GM19043 (cell line): Measurements from ENCODE around the gene ACVR1.

Experiments used
- ATAC-seq: cut with Tn5 transposase; IDR thresholded peaks from one replicate; pipeline ENCODE4 v1.9.1; 2021; ENCODE audit warnings: low read depth; ENCODE audit not compliant: unreplicated experiment

The ACVR1 gene

DNA sequence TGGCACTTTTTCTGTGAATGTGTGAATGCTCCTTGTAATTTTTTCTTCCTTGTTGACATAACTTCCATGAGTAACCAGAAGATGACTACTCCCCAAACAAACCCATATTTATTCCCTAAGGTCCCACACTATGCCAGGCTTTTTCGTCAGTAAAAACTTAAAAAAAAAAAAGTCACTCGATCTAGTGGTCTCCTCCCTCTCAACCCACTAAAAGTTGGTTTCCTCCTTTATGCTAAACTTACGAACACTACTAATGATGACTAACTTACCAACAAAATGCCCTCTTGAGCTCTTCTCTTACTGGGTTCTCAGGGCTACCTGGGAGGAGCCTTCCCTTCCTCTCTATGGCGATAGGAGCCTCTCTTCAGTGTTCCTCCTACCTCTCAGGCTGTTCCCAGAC is 18.2 kb downstream of the ACVR1 start:
- ATAC-seq = no peak

DNA sequence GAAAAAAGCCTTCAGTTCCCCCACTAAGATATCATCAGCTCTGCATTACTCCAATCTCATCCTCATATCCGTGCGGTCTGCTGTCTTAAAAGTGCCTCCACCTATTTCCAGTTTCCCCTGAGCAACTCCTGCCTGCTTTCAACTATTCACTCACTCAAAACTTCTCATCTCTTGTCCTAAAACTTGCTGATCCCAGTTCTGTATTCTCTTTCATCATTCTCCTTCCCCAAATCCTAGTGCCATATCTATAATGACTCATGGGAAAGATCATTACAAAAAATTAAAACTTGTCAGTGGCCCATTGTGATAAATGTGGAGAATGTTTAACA is 20.0 kb downstream of the ACVR1 start:
- no peak for ATAC-seq

DNA sequence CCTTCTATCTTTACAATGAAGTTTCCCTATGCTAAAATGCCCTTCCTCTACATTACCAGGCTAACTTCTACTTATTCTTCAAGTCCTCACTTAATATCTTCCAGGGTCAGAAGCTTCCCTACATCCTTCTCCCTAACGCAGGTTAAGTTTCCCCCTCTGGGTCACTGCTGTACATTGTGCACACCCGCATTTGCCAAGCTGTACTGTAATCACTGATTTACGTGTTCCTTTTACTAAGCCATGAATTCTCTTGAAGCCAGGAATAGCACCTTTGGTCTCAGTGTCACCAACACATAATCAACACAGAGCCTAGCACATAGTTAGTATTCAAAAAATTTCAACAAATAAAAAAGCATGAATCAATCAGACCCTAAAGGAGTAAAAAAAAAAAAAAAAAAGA is 22.3 kb downstream of the ACVR1 start:
- ATAC-seq = no peak

DNA sequence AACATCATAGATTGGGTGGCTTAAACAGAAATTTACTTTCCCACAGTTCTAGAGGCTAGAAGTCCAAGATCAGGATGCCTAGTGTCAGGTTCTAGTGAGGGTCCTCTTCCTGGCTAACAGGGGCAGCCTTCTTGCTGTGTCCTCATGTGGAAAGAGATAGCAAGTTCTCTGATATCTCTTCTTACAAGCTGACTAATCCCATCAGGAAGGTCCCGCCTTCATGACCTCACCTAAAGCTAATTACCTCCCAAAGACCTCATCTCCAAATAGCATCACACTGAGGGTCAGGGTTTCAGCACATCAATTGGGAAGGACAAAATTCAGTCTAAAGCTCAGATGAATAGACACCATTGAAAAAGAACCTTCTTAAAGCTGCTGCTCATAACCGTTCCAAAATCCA is 22.9 kb downstream of the ACVR1 start:
- ATAC-seq = no peak

DNA sequence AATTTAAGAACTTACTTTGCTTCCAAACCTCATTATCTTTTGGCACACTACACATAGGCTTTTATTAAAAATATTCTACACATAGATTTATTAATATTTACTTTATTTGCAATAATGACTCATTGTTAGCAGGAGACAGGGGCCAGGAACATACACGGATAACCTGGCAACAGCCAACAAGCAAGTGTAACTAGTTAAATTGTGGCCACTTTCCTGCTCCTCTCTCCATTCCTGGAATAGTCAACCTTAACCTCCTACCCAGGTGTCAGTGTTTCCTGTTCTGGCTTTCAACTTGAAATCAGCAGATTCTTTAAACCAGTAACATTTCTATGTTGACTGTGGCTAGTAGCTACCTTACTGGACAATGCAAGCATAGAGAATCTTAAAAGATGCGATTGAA is 26.5 kb downstream of the ACVR1 start:
- no peak for ATAC-seq

DNA sequence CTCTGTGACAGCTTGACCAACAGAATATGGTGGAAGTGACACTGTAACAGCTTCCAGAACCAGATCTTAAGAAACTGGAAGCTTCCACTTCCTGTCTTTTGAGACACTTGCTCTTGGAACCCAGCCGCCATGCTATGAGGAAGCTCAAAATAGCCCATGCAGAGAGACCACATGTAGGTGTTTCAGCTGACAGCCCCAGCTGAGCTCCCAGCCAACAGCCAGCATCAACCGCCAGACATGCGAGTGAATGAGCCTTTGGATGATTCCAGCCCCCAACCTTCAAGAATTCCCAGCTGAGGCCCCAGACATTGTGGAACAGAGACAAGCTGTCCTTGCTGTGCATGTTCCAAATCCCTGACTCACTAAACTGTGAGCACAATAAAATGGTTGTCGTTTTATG is 27.9 kb downstream of the ACVR1 start:
- no peak for ATAC-seq

DNA sequence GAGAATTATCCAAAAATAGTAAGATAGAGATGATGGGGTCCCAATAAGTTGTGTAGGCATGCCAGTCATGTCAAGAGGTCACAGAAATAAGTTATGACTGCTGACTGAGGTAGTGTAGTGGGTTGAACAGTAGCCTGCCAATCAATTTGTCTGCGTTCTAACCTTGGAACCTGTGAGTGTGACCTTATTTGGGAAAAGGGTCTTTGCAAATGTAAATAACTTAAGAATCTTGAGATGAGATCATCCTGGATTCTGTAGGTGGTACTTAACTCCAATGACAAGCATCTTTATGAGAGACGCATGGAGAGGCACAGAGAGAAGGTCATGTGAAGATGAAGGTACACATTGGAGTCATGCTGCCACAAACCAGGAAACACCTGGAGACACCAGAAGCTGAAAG is 31.0 kb downstream of the ACVR1 start:
- ATAC-seq = no peak

DNA sequence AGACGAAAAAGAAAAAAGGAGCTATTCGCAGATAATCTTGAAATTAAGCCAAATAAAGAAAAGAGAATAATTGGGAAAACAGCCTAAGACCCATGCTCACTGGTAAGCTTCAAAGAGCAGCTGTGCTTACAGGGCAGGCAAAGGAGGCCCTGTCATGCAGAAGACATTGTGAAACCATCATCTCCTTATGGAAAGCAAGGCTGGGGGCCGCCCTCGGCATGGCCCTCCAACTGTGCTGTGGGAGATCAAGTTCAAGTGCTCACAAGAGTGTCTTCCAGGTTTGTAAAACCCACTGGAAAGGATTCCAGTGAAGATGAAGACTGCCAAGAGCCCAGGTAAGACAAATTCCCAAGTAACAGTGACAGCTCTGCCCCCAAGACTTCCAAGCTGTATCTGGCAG is 32.2 kb downstream of the ACVR1 start:
- no peak for ATAC-seq

DNA sequence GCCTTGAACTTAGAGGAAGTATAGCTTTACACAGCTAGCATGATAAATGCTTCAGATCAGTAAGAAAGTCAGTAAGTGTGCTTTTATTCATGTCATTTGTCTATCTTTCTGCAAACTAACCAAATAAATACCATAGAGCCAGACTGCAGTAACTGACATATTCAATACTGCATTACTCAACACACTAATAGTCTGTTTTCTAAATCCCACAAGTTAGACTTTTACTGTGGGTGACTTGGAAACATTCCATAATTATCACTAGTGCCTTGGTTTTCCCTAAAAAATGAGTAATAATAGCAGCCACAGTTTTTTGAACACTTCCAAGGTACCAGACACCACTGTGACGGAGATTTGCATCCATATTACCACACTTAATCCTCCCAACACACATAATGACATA is 33.0 kb downstream of the ACVR1 start:
- no peak for ATAC-seq

DNA sequence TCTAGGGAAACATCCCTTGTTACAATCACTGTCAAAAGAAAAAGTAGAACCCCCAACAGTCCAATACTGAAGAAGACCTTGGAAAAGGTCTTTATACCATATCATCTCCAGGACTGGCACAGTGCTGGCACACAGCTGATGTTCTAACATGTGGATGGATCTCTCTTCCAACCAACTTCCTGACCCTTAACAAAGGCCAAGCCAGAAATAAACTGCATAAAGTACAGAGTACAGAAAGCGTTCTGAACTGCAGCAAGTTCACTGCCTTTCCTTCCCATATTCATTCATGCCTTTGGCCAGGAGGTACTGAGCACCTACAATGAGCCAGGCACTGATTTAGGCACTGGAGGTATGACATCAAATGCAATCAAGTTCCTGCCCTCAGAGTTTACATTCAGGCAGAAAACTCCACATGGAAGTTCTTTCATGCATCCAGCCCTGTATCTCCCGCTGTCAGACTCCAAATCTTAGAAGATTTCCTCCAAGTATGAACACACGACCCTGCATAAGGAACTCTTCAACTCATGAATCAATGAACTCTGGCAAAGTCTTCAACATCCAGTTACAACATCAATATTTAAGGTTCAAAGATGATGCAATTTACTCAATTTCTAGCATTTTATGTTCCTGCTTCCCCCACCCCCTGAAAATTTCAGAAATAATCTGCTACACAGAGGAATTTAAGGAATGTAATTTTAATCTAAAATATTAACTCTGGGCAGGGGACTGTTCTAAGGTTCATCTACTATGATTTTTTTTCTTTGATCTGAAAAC is 33.8 kb downstream of the ACVR1 start:
- ATAC-seq = no peak

DNA sequence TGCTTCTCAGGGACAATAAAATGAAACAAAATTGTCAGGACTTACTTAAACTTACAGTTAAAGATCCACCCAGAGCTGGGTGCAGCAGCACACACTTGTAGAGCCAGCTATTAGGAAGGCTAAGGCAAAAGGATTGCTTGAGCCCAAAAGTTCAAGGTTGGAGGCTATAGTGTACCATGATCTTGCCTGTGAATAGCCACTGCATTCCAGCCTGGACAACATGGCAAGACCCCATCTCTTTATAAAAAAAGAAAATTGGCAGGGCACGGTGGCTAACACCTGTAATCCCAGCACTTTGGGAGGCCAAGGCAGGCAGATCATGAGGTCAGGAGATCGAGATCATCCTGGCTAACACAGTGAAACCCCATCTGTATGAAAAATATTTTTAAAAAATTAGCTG is 34.6 kb downstream of the ACVR1 start:
- ATAC-seq = no peak

DNA sequence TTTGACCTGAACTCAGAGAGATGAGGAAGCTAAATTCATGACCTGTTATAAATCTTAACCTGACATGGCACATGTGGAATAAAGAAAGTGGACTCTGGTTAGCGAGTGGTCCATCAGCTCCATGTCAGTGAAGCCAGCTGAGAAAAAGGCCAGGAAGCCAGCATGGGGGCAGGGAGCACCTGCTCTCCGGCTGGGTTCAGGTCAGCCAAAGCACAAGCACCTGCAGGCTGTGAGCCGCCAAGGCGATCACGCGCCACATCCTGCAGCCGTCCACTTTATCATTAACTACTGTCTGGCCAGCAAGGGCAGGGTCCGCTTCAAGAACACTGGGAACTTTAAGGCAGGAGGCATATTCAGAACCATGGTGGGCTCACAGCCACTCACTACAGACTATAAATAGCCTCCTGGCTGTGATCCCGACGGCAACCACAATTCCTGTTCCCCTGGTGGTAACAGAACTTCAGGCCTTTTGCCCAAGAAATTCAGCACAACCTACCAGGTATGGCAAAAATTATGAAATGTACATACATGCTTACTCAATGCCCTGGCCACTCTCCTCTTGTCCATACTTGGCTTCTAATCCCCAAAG is 35.5 kb downstream of the ACVR1 start:
- ATAC-seq = no peak

DNA sequence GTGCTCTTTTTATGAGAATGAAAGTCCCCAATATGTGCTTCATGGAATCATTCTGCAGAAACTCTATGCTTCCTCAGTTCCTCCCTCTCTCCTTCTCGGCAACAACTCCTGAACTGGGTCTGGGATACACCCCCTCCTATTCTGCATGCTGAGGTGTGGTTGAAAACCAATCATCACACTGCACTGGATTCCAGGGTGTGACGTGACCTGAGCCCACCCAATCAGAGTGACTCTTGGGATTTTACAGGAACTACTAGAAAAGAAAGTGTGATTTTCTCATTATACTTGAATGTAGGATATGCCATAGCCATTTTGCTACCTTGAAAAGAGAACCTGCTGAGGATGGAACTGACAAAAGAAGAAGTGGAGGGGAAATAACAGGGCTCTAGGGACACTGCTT is 36.3 kb downstream of the ACVR1 start:
- no peak for ATAC-seq

DNA sequence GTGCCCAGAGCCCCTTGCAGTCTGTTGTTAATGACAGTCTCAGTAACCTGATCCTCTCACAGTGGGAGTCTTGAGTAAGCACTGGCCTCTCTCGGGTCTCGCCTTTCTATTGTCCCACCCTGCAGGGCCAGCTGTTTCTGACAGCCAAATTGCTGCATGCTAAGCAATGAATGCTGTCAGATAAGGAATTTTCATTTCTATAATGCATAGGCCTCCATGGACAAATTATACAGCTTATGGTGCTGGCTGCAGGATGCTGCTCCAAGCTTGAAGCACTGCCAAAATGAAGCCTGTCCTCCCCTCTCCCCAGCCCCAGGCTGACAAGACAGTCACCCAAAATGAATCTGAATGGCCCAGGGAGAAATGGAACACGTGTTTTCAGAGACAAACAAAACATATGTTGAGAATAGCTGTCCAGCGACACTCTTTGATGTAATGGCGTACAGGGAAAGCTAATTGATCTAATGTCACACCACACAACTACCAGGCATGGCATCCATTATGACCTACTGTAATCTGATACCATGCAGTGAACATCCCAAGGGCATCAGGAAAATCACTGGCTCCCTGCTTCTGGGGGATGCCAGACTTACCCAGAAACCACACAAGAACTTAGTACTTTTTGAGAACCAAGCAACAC is 36.8 kb downstream of the ACVR1 start:
- ATAC-seq = no peak

DNA sequence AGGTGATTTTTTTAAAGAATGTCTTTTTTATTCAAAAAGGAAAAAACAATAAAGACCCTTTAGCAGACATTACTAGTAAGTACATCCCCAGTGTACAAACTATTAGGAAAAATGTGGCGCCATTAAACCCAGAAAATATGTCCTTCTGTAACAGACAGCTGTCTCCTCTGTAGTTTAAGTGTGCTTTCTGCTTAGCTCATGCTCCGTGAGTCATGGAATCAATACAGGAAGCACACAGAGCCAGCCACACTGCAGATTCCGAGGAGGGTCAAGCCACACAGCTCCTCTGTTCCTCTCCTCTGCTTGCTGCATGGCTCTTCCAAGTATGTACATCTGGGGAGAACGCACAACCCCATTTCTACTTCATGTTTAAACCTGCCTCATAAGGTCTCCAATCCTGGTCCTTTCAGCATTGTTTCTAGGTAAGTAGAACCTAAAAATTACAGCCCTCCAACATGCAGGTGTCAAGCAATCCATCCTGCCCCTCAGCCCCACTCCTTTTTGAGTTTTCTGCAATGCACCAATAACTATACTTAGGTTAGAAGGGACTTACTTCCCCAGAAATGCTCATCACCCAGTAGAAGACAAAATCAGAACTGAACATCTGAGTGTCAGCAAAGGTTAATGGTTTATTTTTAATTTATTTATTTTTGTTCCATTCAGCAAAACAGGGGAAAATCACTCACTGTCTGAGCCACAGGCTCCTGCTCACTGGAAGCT is 37.5 kb downstream of the ACVR1 start:
- no peak for ATAC-seq

DNA sequence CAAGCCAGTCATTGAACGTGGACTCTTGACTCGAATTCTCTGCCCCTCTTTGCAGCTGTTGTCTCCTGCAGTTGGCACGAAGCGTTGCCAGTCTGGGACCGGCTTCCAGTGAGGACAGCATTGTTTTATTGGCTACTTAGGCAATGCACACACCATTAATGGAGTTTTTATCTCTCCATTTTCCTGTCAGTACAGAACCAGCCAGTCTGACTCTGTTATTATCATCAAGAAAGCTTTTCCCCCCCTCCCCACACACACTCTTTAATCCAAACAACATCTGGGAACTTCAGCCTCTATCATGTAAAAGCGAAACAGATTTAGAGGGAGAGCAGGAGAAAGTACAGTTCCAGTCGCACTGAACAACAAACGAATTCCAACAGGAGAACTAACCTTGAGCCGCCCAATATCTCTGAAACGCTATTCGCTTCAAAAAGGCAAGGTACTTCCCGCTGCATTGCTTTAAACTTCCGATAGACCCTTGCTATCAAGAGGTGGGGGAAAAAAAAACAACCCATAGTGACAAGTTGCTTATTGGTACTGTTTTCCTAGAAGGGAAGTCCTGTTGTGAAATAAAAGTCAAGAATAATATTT is 38.2 kb downstream of the ACVR1 start:
- ATAC-seq = no peak

DNA sequence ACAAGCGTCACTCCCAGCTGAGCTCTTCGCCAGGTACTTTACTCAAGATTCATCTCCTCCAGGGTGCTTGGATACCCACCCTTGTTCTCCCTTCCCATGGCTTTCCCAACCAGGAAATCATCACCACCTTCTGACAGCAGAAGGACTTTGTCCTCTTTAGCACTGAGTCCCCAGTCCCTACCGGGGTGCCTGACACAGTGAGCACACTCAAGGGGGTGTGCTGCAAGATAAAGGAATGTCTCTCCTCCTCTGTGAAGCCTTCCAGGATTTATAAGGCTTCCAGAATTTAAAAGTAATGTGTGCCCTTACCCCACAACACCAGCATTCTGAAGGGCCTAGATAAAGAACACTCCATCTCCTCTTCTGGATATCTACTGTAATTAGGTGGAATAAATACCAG is 39.6 kb downstream of the ACVR1 start:
- no peak for ATAC-seq

DNA sequence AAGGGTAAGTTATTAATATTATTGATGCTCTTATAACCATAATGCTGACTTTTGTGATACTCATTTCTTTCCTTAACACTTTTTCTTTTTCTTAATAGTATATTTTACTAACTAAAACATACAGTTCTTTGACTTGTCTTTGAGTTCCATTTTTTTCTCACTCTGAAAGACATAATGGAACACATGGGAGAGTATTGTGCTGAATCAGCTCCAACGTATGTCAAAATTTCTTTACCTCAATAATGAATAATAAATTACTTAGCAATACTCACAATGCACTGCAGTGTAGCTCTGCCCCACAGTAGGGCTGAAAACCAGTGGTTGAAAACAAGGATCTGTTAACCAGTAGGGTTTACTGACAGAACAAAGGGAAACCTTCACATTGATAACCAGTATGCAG is 40.7 kb downstream of the ACVR1 start:
- no peak for ATAC-seq

DNA sequence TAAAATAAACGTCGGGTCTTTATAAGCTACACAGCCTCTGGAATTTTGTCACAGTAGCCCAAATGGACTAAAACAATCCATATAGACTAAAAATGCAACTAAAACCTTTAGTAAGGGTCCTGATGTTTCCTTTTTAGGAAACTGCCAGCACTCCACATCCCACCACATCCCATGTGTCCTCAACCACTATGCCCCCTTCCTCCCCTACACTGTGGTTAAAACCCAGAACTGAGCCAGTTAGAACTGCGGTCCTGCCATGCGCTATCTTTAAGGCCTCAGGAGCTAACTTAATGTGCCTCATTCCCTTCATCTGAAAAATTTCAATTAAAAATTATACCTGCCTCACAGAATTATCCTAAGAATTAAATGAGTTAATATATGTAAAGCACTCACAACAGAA is 41.1 kb downstream of the ACVR1 start:
- ATAC-seq = no peak

DNA sequence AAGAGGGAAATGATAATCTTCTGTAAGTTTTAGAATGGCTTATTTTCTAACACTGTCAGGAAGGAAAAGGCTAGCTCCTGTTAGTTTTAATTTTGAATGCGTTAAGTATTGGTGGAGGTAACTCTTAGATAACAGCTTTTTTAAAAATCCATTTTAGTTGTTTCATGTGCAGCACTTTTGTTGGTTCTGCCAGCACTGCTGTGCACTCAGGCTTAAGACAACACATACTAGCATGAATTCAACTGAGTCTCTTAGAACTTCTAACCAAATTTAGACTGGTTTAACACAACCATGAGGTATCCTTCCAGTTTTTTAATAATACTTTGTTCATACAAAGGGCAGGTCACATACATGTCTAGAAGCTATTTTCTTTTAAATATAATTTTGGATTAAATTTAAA is 42.4 kb downstream of the ACVR1 start:
- no peak for ATAC-seq

DNA sequence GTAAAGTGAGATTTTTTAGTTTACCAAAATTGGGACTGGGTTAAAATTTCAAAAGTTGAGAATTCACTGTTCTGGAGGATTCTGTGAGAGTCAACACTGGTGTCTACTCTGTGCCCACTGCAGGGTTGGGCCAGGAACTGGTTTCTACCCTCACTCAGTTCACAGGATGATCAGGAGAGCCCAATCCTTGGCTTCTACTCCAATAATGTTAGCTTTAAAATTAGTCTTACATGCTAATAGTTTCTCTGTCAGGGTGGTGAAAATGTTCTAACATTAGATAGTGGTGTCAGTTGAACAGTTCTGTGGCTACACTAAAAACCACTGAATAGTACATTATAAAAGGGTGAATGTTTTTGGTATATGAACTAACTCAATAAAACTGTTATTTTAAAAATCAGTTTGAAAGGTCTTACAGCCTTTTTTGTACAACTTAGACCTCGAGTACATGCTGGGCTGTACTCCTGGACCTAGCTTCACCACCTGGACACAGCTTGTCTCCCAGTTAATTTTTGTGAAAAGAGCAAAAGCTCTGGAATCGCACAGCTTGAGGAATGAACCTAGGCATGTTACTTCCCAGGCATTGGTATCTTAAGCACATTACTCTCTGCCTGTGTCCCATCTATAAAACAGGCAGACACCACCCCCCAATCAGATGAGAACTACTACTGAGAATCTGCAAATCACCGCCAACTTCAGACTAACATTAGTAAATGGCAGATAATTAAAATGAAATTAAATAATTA is 44.4 kb downstream of the ACVR1 start:
- no peak for ATAC-seq
